GM12891 (cell line): Measurements from ENCODE around the gene MORN3.
"Not testable (repeated sequence)": the region's sequence is repeated elsewhere in the genome, so short reads cannot be mapped to it uniquely, and the experiment has no call there.

Experiments
- DNase-seq: peaks from one replicate; pipeline ENCODE4 v3.0.0; 2011; ENCODE audit warnings: low spot score; ENCODE audit not compliant: insufficient read length
- FAIRE-seq: peaks from 2 replicates; lab custom pipeline; 2011; peaks lifted over from hg19 to GRCh38; lab: Jason Lieb, UNC
- PAX5 ChIP-seq: IDR thresholded peaks from 2 replicates; pipeline ENCODE4 v1.6.1; 2011; ENCODE audit warnings: low read length, moderate library complexity, mild to moderate bottlenecking; ENCODE audit not compliant: insufficient read depth, severe bottlenecking
- POLR2A ChIP-seq: IDR thresholded peaks from 2 replicates; pipeline ENCODE4 v1.6.1; 2011; ENCODE audit warnings: low read depth, low read length, control low read depth
- POLR2AphosphoS5 ChIP-seq: IDR thresholded peaks from 2 replicates; pipeline ENCODE4 v1.6.1; 2011; ENCODE audit warnings: low read depth, low read length, control low read depth
- POU2F2 ChIP-seq: IDR thresholded peaks from 2 replicates; pipeline ENCODE4 v1.6.1; 2011; ENCODE audit warnings: low read depth, mild to moderate bottlenecking, control low read depth, low read length, moderate library complexity
- SPI1 ChIP-seq: IDR thresholded peaks from 2 replicates; pipeline ENCODE4 v1.6.1; 2011; ENCODE audit warnings: low read depth, low read length, control low read depth
- TAF1 ChIP-seq: IDR thresholded peaks from 2 replicates; pipeline ENCODE4 v1.6.1; 2011; ENCODE audit warnings: low read depth, low read length, control low read depth

The MORN3 gene

GRCh38 chr12:121711361-121712189 is 42.1 kb upstream of the MORN3 start:
- DNase-seq (no peak), FAIRE-seq (no peak)
- TF ChIP-seq POU2F2, result no peak
- TF ChIP-seq POLR2A, result no peak
- TF ChIP-seq SPI1, result no peak
- no peak for TF ChIP-seq POLR2AphosphoS5
- no peak for TF ChIP-seq TAF1

DNA sequence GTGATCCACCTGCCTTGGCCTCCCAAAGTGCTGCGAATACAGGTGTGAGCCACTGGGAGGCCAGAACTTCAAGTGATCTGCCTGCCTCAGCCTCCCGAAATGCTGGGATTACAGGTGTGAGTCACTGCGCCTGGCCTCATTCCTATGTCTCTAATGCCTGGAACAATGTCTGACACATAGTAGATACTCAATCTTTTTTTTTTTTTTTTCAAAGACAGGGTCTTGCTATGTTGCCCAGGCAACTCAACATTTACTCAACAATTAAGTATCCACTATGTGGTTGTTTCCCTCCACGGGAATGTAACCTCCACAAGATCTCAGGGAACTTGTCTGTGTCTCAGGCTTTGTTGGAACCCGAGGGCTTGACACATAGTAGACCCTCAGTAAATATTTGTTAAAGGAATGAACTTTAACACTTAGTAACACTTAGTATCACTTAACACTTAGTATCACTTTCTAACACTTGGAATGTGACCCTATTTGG is 40.1 kb upstream of the MORN3 start:
- FAIRE-seq (no peak), DNase-seq (no peak)
- TF ChIP-seq TAF1, result no peak
- no peak for TF ChIP-seq PAX5
- TF ChIP-seq POLR2A, result no peak
- no peak for TF ChIP-seq SPI1
- TF ChIP-seq POU2F2, result no peak
- no peak for TF ChIP-seq POLR2AphosphoS5

- DNase-seq, FAIRE-seq: not testable (repeated sequence)
- peak; percentile 34; the same call in 1 of the 2 replicates for TF ChIP-seq SPI1
Measured at GRCh38 chr12:121709064-121709424, 39.6 kb upstream of the MORN3 start.

- DNase-seq (no peak), FAIRE-seq (no peak)
- TF ChIP-seq POLR2A (no peak), SPI1 (no peak), PAX5 (no peak)
Measured at GRCh38 chr12:121708313-121709063, 39.0 kb upstream of the MORN3 start.

- no peak for FAIRE-seq
- DNase-seq, result no peak
- TF ChIP-seq PAX5, result no peak
Measured at GRCh38 chr12:121705514-121705913, 36.1 kb upstream of the MORN3 start.

DNA sequence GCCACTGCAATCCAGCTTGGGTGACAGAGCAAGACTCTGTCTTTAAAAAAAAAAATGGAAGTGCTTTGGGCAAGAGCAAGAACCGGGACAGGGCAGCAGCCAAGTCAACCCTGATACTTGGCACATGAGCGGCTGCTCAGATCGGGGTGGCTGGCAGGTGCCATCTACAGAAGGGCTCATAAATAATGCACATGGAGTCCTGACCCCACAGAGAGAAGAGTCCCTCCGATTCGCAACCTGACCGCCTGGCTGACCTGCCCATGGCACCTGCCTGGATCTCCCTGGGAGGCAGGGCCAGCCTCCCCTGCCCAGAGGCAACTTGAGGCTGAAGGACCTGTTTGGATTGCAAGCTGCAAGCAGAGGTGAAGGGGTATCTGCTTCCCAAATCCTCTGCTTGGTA is 33.5 kb upstream of the MORN3 start:
- TF ChIP-seq POLR2A, result no peak
- TF ChIP-seq SPI1, result no peak
- no peak for TF ChIP-seq PAX5
- TF ChIP-seq POU2F2, result no peak
- no peak for TF ChIP-seq POLR2AphosphoS5
- TF ChIP-seq TAF1, result no peak
- FAIRE-seq, result no peak
- DNase-seq, result no peak

GRCh38 chr12:121701667-121702277 is 32.3 kb upstream of the MORN3 start:
- FAIRE-seq (no peak), DNase-seq (no peak)
- no peak for TF ChIP-seq TAF1
- no peak for TF ChIP-seq SPI1
- no peak for TF ChIP-seq POLR2A
- TF ChIP-seq POLR2AphosphoS5, result no peak
- no peak for TF ChIP-seq PAX5
- TF ChIP-seq POU2F2, result no peak

DNA sequence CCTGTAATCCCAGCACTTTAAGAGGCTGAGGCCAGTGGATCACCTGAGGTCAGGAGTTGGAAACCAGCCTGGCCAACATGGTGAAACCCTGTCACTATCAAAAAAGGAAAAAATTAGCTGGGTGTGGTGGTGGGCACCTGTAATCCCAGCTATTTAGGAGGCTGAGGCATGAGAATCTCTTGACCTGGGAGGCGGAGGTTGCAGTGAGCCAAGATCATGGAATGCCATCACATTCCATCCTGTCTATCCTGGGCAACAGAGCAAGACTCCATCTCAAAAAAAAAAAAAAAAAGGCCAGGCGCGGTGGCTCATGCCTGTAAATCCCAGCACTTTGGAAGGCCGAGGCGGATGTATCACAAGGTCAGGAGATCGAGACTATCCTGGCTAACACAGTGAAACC is 28.4 kb upstream of the MORN3 start:
- not testable (repeated sequence) for FAIRE-seq, DNase-seq

DNA sequence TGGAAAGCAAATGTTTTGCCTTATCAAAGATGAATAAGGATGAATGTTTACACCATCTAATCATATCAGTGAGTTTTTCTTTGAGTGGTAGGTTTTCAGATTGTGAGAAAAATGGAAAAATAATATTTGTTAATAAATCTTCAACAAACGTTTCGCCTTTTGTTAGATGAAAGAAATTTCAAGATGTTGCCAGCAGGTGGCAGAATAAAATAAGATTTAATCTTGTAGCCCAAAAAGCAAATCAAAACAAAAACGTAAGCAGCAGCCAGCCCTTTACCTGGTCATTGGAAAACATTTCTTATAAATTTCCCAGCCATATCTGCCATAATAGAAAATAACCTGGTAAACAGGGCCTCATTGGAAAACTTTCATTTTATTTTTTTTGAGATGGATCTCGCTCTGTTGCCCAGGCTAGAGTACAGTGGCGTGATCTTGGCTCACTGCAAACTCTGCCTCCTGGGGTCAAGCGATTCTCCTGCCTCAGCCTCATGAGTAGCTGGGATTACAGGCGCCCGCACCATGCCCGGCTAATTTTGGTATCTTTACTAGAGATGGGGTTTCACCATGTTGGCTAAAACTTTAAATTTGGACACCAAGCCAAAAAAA is 27.7 kb upstream of the MORN3 start:
- TF ChIP-seq PAX5, result no peak
- TF ChIP-seq POLR2AphosphoS5, result no peak
- FAIRE-seq, result no peak

GRCh38 chr12:121693155-121693687 is 23.8 kb upstream of the MORN3 start:
- DNase-seq (no peak), FAIRE-seq (no peak)
- TF ChIP-seq POLR2A (no peak), POU2F2 (no peak), SPI1 (no peak), PAX5 (no peak), TAF1 (no peak), POLR2AphosphoS5 (no peak)

More for the DNA sequence above, 27.7 kb upstream of the MORN3 start:
- DNase-seq, result peak; percentile 26

- not testable (repeated sequence) for FAIRE-seq, DNase-seq
Measured at GRCh38 chr12:121692744-121693143, 23.3 kb upstream of the MORN3 start.
